ENCODE data around the gene TMEM181. TPM values are rescaled to one million over a fixed set of nuclear protein-coding genes. Genes with fewer than 3 reads are reported as not detected.
"Not testable (repeated sequence)": the region's sequence is repeated elsewhere in the genome, so short reads cannot be mapped to it uniquely, and the experiment has no call there.

TMEM181 gene
- total RNA-seq, 2 donors from 2014 or later = 17.6 to 20.4 TPM

- DNase-seq (no peak), ATAC-seq (no peak)
- Mint-ChIP-seq H3K4me3 (no peak overlapping the region), H3K27ac (peak overlapping the region; percentile 82), H3K4me1 (peaks cover 27% of the 10 kb centered on the region), H3K27me3 (no peaks in the 10 kb centered on the region), H3K36me3 (ENCODE audit: low read depth) (peaks cover 14% of the 10 kb centered on the region)
- H3K9me3 ChIP-seq (ENCODE audit: control insufficient read depth, low read length, poor library complexity, severe bottlenecking) = no peaks in the 10 kb centered on the region
Measured at GRCh38 chr6:158627168-158627939, 67.5 kb downstream of the TMEM181 start.

DNA sequence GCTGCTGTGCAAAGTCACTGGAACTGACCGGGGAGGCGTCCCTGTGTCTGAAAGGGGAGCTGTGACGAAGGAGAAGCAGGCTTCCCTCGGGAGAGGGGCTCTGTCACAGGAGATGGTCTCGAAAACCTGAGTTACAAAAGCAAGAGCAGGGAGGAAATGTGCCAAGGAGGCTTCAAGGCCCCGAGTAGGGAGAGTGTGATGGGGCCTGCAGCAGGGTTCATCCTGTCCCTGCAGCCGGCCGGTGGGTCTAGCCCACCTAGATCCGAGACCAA is 68.0 kb downstream of the TMEM181 start:
- Mint-ChIP-seq H3K4me1 (peaks cover 28% of the 10 kb centered on the region), H3K36me3 (ENCODE audit: low read depth) (peaks cover 14% of the 10 kb centered on the region), H3K27ac (peak overlapping the region; percentile 82), H3K4me3 (no peak overlapping the region), H3K27me3 (no peaks in the 10 kb centered on the region)
- ATAC-seq = no peak
- DNase-seq = no peak
- H3K9me3 ChIP-seq (ENCODE audit: control insufficient read depth, low read length, poor library complexity, severe bottlenecking) = no peaks in the 10 kb centered on the region

DNA sequence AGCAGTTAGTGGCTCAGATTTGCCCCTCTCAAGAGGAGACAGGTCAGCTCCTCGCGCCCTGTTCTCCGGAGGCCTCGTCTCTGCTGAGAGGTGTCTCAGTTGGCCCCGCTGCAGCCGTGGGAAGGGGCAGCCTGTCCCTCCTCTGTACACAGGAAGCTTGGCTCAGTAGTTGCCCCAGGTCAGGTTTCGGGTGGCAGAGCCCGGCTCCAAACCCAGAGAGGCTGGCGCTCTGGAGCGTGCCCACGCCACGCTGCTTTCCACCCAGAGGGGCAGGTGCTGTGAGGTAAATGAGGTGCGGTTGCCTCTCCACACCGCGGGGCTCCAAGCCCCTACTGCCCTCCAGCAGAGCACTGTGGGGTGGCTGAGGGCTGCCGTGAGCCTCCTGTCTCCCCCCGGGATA is 68.7 kb downstream of the TMEM181 start:
- H3K9me3 ChIP-seq (ENCODE audit: control insufficient read depth, low read length, poor library complexity, severe bottlenecking) = no peaks in the 10 kb centered on the region
- Mint-ChIP-seq H3K4me3 (no peak overlapping the region), H3K4me1 (peaks cover 28% of the 10 kb centered on the region), H3K36me3 (ENCODE audit: low read depth) (peaks cover 14% of the 10 kb centered on the region), H3K27me3 (no peaks in the 10 kb centered on the region), H3K27ac (peak overlapping the region; percentile 92)
- ATAC-seq = no peak
- DNase-seq = no peak

DNA sequence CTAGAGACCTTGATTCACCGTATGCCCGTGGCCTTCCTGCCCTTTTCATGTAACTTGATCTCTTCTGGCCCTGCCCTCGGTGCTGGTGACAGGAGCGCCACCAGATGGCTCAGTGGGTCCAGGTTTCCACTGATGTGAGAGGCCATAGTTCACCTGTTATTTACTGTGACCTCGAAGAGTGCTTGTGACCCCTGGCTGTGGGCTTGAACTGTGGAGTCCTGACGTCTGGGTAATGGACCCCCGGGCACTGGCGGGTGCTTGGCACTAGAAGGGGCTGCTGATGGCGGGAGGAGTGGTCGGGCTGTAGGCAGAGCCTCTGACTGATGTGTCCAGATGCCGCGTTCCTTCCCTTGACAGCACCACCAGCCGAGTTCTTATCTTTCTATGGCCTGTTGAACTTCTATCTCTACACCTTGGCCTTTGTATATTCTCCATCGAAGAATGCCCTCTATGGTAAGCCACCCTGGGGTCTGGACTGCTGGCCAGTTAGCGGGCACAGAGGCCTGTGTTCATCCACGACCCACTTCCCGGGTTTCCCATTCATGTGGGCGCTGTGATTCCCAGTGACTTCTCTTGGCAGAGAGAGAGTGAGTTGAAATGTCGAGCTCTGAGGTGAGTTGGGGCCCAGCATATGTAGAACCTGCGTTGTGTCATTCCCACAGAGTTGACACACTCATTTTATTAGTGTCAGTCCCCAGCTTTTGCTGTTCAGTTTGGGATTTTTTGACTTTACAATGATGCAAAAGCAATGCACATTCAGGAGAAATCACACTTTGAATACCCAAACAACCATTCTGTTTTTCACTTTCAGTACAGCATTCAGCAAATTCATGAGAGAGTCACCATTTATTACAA is 69.7 kb downstream of the TMEM181 start:
- Mint-ChIP-seq H3K27ac (peak overlapping the region; percentile 92), H3K36me3 (ENCODE audit: low read depth) (peaks cover 14% of the 10 kb centered on the region), H3K27me3 (no peaks in the 10 kb centered on the region), H3K4me3 (no peak overlapping the region), H3K4me1 (peaks cover 29% of the 10 kb centered on the region)
- DNase-seq (no peak), ATAC-seq (peak; percentile 43)
- no peaks in the 10 kb centered on the region for H3K9me3 ChIP-seq (ENCODE audit: control insufficient read depth, low read length, poor library complexity, severe bottlenecking)

DNA sequence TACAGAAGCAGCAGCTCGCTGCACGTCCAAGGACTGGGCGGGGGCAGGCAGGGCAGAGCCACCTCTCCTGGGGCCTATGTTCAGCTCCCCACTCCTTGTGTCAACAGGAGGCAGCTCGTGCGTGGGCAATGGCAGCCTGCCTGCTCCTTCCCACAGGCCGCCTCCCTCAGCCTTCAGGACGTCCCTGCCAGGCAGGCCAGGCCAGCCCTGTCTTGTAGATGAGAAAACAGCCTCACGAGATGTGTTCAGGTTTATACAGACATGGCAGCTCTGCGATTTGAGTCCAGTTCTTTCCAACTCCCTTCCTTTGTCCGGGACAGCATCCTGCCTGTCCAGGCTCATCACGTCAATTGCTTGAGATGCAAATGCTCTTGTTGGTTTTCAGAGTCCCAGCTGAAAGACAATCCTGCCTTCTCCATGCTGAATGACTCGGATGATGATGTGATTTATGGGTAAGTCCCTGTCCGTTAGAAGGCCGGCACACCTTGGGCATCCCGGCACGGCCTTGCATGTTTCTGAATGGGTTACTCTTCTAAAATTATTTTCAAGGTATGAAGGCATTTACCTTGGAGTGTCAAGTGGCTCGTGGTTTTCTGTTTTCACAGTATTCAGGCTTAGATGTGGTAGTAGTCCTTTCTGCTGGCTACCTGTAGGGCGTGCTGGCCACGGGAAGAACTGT is 71.2 kb downstream of the TMEM181 start:
- no peaks in the 10 kb centered on the region for H3K27me3 Mint-ChIP-seq
- no peaks in the 10 kb centered on the region for H3K9me3 ChIP-seq (ENCODE audit: control insufficient read depth, low read length, poor library complexity, severe bottlenecking)
- H3K36me3 Mint-ChIP-seq (ENCODE audit: low read depth) = peaks cover 9% of the 10 kb centered on the region
- no peak overlapping the region for H3K4me3 Mint-ChIP-seq
- H3K27ac Mint-ChIP-seq = peak overlapping the region; percentile 92
- H3K4me1 Mint-ChIP-seq = peaks cover 34% of the 10 kb centered on the region
- no peak for DNase-seq
- ATAC-seq = no peak

DNA sequence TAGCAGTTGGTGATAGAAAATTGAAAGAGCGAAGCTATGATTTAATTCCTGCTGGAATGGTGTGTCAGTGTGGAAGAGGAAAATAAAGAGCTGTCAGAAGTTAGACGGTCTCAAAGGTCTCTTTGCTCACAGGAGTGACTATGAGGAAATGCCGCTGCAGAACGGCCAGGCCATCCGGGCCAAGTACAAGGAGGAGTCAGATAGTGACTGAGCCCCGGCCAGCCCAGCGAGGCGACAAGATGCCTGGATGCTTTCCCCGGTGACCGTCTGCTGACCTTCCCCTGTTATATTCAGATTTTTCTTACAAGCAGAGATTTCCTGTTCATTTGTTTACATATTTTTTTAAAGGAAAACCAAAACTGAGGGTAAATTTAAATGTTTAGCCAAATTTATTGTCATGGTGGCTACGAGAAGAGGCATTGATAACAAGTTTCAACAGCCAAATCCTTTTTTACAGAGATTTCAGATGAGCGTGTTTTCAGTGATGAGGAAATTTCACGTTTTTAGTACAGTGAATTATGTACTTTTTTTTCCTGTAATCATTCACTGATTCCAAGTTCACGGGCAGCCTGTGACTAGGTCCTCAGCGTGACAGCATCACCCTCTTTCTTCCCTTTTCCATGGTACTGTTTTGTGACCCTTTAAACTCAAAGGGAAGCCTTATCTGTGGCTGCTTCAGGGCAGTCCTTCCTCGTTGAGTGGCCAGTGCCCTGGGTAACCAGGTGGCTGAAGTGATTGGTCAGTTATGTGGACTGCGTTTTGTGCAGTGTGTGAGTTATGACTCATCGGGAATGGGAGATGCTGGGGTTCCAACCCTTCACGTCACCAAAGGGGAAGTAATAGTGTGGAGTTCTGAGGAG is 72.0 kb downstream of the TMEM181 start:
- no peak for ATAC-seq
- Mint-ChIP-seq H3K27ac (peak overlapping the region; percentile 92), H3K4me3 (no peak overlapping the region), H3K4me1 (peaks cover 34% of the 10 kb centered on the region), H3K36me3 (ENCODE audit: low read depth) (peaks cover 7% of the 10 kb centered on the region), H3K27me3 (no peaks in the 10 kb centered on the region)
- DNase-seq = no peak
- no peaks in the 10 kb centered on the region for H3K9me3 ChIP-seq (ENCODE audit: control insufficient read depth, low read length, poor library complexity, severe bottlenecking)

- H3K4me1 Mint-ChIP-seq = peaks cover 27% of the 10 kb centered on the region
- ATAC-seq; H3K36me3 Mint-ChIP-seq (ENCODE audit: low read depth): not testable (repeated sequence)
Measured at GRCh38 chr6:158632538-158633119, 72.7 kb downstream of the TMEM181 start.

GRCh38 chr6:158633127-158633526 is 73.2 kb downstream of the TMEM181 start:
- Mint-ChIP-seq H3K4me1 (peaks cover 26% of the 10 kb centered on the region), H3K36me3 (ENCODE audit: low read depth) (peaks cover 5% of the 10 kb centered on the region), H3K27ac (peak overlapping the region; percentile 92), H3K4me3 (no peak overlapping the region), H3K27me3 (no peaks in the 10 kb centered on the region)
- DNase-seq = no peak
- H3K9me3 ChIP-seq (ENCODE audit: control insufficient read depth, low read length, poor library complexity, severe bottlenecking) = no peaks in the 10 kb centered on the region
- ATAC-seq = no peak

More at GRCh38 chr6:158632538-158633119, 72.7 kb downstream of the TMEM181 start:
- H3K27me3 Mint-ChIP-seq; H3K4me3 Mint-ChIP-seq; DNase-seq; H3K9me3 ChIP-seq (ENCODE audit: control insufficient read depth, low read length, poor library complexity, severe bottlenecking): not testable (repeated sequence)
- H3K27ac Mint-ChIP-seq = peak overlapping the region; percentile 92

- Mint-ChIP-seq H3K4me3 (peak overlapping the region; percentile 28), H3K36me3 (ENCODE audit: low read depth) (peaks cover 5% of the 10 kb centered on the region)
Measured at GRCh38 chr6:158634695-158635426, 75.0 kb downstream of the TMEM181 start.

DNA sequence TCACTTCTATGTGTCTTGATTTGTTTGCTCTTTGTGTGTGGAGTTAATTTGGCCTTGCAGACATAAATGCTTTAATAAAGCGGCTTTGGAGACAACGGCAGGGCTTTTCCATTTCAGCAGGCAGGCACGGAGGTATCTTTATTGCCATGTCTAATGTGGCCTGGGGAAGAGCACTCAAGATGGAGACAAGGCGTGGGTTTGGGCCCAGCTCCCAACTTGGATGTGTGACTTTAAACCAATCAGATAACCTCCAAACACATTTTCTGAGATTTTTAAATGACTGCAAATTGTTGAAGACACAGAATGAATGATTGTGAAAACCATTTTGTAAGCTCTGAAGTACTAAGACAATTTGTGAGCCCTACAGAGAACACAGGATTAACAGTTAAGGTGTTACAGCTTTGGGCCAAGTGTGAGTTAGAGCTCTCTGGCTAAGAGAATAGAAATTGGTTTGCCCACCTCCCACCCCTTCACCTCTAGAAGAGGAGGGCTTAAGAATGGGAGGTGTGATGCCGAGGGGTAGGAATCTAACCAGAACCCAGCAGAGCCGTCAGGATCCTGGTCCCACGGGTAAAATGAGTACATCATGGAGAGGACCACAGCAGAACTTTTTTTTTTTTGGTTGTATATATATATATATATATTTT is 75.7 kb downstream of the TMEM181 start:
- Mint-ChIP-seq H3K4me3 (peak overlapping the region; percentile 28), H3K27ac (peak overlapping the region; percentile 92), H3K36me3 (ENCODE audit: low read depth) (peaks cover 8% of the 10 kb centered on the region), H3K27me3 (no peaks in the 10 kb centered on the region), H3K4me1 (peaks cover 41% of the 10 kb centered on the region)
- DNase-seq (no peak), ATAC-seq (no peak)
- no peaks in the 10 kb centered on the region for H3K9me3 ChIP-seq (ENCODE audit: control insufficient read depth, low read length, poor library complexity, severe bottlenecking)

More at GRCh38 chr6:158634695-158635426, 75.0 kb downstream of the TMEM181 start:
- H3K27me3 Mint-ChIP-seq = no peaks in the 10 kb centered on the region
- H3K27ac Mint-ChIP-seq = peak overlapping the region; percentile 92
- H3K9me3 ChIP-seq (ENCODE audit: control insufficient read depth, low read length, poor library complexity, severe bottlenecking) = no peaks in the 10 kb centered on the region
- ATAC-seq = peak; percentile 75
- no peak for DNase-seq
- H3K4me1 Mint-ChIP-seq = peaks cover 35% of the 10 kb centered on the region

GRCh38 chr6:158636778-158637177 is 76.9 kb downstream of the TMEM181 start:
- H3K9me3 ChIP-seq (ENCODE audit: control insufficient read depth, low read length, poor library complexity, severe bottlenecking) = no peaks in the 10 kb centered on the region
- no peak for ATAC-seq
- Mint-ChIP-seq H3K4me1 (peaks cover 41% of the 10 kb centered on the region), H3K4me3 (no peak overlapping the region), H3K36me3 (ENCODE audit: low read depth) (peaks cover 8% of the 10 kb centered on the region), H3K27me3 (no peaks in the 10 kb centered on the region), H3K27ac (peak overlapping the region; percentile 92)
- no peak for DNase-seq

All from T-helper 17 cell (primary cell).